ENCODE measurements around the gene ZBTB45. TPM values are rescaled to one million over a fixed set of nuclear protein-coding genes. Genes with fewer than 3 reads are reported as not detected.

The ZBTB45 gene
- total RNA-seq, 1 experiment from 2014 or later = 14.8 TPM

DNA sequence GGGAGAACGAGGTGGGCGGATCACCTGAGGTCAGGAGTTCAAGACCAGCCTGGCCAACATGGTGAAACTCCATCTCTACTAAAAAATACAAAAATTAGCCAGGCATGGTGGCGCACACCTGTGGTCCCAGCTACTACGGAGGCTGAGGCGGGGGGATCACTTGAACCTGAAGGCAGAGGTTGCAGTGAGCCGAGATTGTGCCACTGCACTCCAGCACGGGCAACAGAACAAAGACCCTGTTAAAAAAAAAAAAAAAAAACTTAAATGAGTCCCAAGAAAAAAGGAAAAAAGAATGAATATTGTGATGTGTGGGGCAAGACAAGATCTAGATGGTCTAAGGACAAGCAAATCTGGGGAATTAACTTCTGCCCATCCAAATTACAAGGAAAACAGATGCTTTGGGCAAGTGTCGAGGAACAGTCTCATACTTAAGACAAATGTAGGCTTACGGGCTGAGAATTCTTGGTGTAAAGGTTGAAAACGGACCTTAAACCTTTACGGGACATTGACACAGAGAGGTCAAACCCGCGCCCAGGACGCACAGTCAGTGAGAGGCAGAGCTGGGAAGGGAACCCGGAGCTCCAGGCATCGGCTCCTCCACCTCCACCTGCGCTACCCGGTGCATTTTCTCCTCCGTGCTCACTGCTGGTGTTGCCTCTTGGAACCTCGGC is 53.4 kb downstream of the ZBTB45 start:
- Mint-ChIP-seq H3K4me3 (ENCODE audit: unreplicated experiment) (peak overlapping the region; percentile 81), H3K36me3 (ENCODE audit: insufficient read depth, unreplicated experiment) (peaks cover 15% of the 10 kb centered on the region), H3K4me1 (ENCODE audit: low read depth, unreplicated experiment) (peaks cover 11% of the 10 kb centered on the region), H3K9me3 (ENCODE audit: unreplicated experiment) (no peaks in the 10 kb centered on the region), H3K27ac (ENCODE audit: unreplicated experiment) (peak overlapping the region; percentile 60), H3K27me3 (ENCODE audit: insufficient read depth, unreplicated experiment) (no peaks in the 10 kb centered on the region)
- BruUV-seq (replicated peaks) = no TSS peak
- Histone ChIP-seq H3K4me1 (no peaks in the 10 kb centered on the region), H3K27me3 (replicated peaks; ENCODE audit: control insufficient read depth, insufficient read depth, low read length) (no peaks in the 10 kb centered on the region), H3K9me3 (no peaks in the 10 kb centered on the region), H3K36me3 (ENCODE audit: control insufficient read depth, insufficient read depth, low read length) (no peaks in the 10 kb centered on the region; the same call in 1 of the 2 replicates), H3K4me3 (ENCODE audit: low read depth, low read length) (peak overlapping the region; percentile 42)
- TF ChIP-seq, protein P1, sequence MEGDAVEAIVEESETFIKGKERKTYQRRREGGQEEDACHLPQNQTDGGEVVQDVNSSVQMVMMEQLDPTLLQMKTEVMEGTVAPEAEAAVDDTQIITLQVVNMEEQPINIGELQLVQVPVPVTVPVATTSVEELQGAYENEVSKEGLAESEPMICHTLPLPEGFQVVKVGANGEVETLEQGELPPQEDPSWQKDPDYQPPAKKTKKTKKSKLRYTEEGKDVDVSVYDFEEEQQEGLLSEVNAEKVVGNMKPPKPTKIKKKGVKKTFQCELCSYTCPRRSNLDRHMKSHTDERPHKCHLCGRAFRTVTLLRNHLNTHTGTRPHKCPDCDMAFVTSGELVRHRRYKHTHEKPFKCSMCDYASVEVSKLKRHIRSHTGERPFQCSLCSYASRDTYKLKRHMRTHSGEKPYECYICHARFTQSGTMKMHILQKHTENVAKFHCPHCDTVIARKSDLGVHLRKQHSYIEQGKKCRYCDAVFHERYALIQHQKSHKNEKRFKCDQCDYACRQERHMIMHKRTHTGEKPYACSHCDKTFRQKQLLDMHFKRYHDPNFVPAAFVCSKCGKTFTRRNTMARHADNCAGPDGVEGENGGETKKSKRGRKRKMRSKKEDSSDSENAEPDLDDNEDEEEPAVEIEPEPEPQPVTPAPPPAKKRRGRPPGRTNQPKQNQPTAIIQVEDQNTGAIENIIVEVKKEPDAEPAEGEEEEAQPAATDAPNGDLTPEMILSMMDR (IDR thresholded peaks at IDR 0.05; ENCODE audit: insufficient read depth in 1 of 2, low read depth in 1 of 2, low read length in 1 of 2, severe bottlenecking in 1 of 2, unreplicated experiment in 1 of 2) = no peak
- CTCF ChIA-PET = no interaction called here
- intact Hi-C loops (cut with micrococcal nuclease; ENCODE audit: unreplicated experiment) = loop anchor here (1.0 to 5.0 kb wide), 6 partner anchors 15 to 464 kb away; partner anchors contain the start of genes ZBTB45, ZNF324B, ZNF584 and ZNF606
- no peak for DNase-seq
- POLR2A ChIA-PET = interaction anchor here (0.7 to 1.0 kb wide), 2 partner anchors 9 kb away, joined by 3 to 4 read pairs; no protein-coding TSS in a partner anchor

Small RNA genes lying within 50 kb of the gene (microRNA-seq; reads per million reads assigned to microRNA genes)
- gene MIR6807 = 9.8 reads per million, percentile 48 among the genes with 10 or more reads in this experiment

Other genes with a start within 250 kb of the ZBTB45 start
- gene ZNF8, start 240.9 kb downstream of the ZBTB45 start, total RNA-seq (2022) = 8.4 and 8.5 TPM in 2 replicates
- gene ERVK3-1, start 214.4 kb downstream of the ZBTB45 start, total RNA-seq (2022) = 61.3 and 66.1 TPM in 2 replicates
- gene ZSCAN22, start 192.8 kb downstream of the ZBTB45 start, total RNA-seq (2022) = 4.0 and 4.3 TPM in 2 replicates
- gene A1BG, start 166.3 kb downstream of the ZBTB45 start, total RNA-seq (2022) = 1.6 and 2.8 TPM in 2 replicates
- gene ZNF497, start 157.1 kb downstream of the ZBTB45 start, total RNA-seq (2022) = 1.6 and 1.7 TPM in 2 replicates
- 2.2 and 2.3 TPM in 2 replicates for gene ZNF837, start 138.8 kb downstream of the ZBTB45 start, total RNA-seq (2022)
- gene RPS5, start 132.5 kb downstream of the ZBTB45 start, total RNA-seq (2022) = 1,436 and 1,611 TPM in 2 replicates
- 0.73 and 1.3 TPM in 2 replicates for gene RNF225, start 124.2 kb downstream of the ZBTB45 start, total RNA-seq (2022)
- 4.9 and 5.7 TPM in 2 replicates for gene ZNF584, start 111.2 kb downstream of the ZBTB45 start, total RNA-seq (2022)
- not detected in 2 replicates for gene ZNF132, start 79.7 kb downstream of the ZBTB45 start, total RNA-seq (2022)
- gene ZNF324B, start 68.2 kb downstream of the ZBTB45 start, total RNA-seq (2022) = 4.6 and 6.8 TPM in 2 replicates
- 9.8 and 10.6 TPM in 2 replicates for gene ZNF324, start 52.7 kb downstream of the ZBTB45 start, total RNA-seq (2022)
- 8.6 and 9.7 TPM in 2 replicates for gene ZNF446, start 43.5 kb downstream of the ZBTB45 start, total RNA-seq (2022)
- gene SLC27A5, start 7.8 kb downstream of the ZBTB45 start, total RNA-seq (2022) = 10.3 and 12.5 TPM in 2 replicates
- gene TRIM28, start 24.3 kb upstream of the ZBTB45 start, total RNA-seq (2022) = 837 and 863 TPM in 2 replicates
- 110 and 112 TPM in 2 replicates for gene CHMP2A, start 35.3 kb upstream of the ZBTB45 start, total RNA-seq (2022)
- 133 and 139 TPM in 2 replicates for gene UBE2M, start 38.8 kb upstream of the ZBTB45 start, total RNA-seq (2022)
- gene MZF1, start 53.5 kb upstream of the ZBTB45 start, total RNA-seq (2022) = 20.4 and 25.6 TPM in 2 replicates